ENCODE results near the gene GRIK2. TPM values are rescaled to one million over a fixed set of nuclear protein-coding genes. Genes with fewer than 3 reads are reported as not detected.
"Not testable (repeated sequence)": the region's sequence is repeated elsewhere in the genome, so short reads cannot be mapped to it uniquely, and the experiment has no call there.

The GRIK2 gene
- total and polyA plus RNA-seq, 2 of the 4 experiments (the other 2 are of a cell fraction), result 8.2 to 15.2 TPM

- no peak overlapping the region for H2AK9ac ChIP-seq (replicated peaks; ENCODE audit: low read depth, low read length, poor library complexity)
- ChIA-PET POLR2A (ENCODE audit: unreplicated experiment) (no interaction called here), CTCF (interaction anchor here (0.6 kb wide), 1 partner anchor 419 kb away, joined by 3 read pairs; no protein-coding TSS in a partner anchor)
- ATAC-seq (ENCODE audit: low read depth), result no peak
- H4K5ac ChIP-seq (ENCODE audit: low read depth, low read length), result no peak overlapping the region
- H3K4me2 ChIP-seq (ENCODE audit: low read depth, low read length), result no peak overlapping the region
- H3K79me1 ChIP-seq (ENCODE audit: low read depth in 1 of 2, low read length in 2 of 2), result no peaks in the 10 kb centered on the region
- H3K18ac ChIP-seq (ENCODE audit: low read depth, low read length), result no peak overlapping the region
- no peaks in the 10 kb centered on the region for H4K20me1 ChIP-seq (ENCODE audit: insufficient read depth, low read length)
- H2BK20ac ChIP-seq (ENCODE audit: low read depth, low read length), result no peak overlapping the region
- H3K36me3 ChIP-seq (ENCODE audit: control insufficient read depth, insufficient read depth, low read length), result no peaks in the 10 kb centered on the region
- TF ChIP-seq CHD1 (IDR thresholded peaks at IDR 0.05; ENCODE audit: low read depth, low read length) (no peak), SMC3 (IDR thresholded peaks at IDR 0.05; ENCODE audit: low read depth, low read length) (no peak), CEBPB (IDR thresholded peaks at IDR 0.05; ENCODE audit: low read depth, low read length) (no peak), FOS (IDR thresholded peaks at IDR 0.05; ENCODE audit: low read depth, low read length) (no peak), RAD21 (IDR thresholded peaks at IDR 0.05; ENCODE audit: low read length) (no peak)
- H2BK120ac ChIP-seq (ENCODE audit: low read depth, low read length), result no peak overlapping the region
- H3K27ac ChIP-seq (ENCODE audit: insufficient read depth, low read length), result no peak overlapping the region
- no TSS peak for BruUV-seq (replicated peaks)
- no peak overlapping the region for H2BK5ac ChIP-seq (ENCODE audit: low read depth, low read length, poor library complexity, severe bottlenecking)
- H2AFZ ChIP-seq (replicated peaks; ENCODE audit: low read length, poor library complexity), result no peak overlapping the region
- intact Hi-C loops (cut with micrococcal nuclease), result no loop called here
- dilution Hi-C loops (cut with HindIII; ENCODE audit: low sequenced_read_pairs, unreplicated experiment), result no loop called here
- H4K91ac ChIP-seq (ENCODE audit: insufficient read depth, low read depth, low read length), result no peak overlapping the region
- no peak overlapping the region for H3K56ac ChIP-seq (ENCODE audit: extremely low read depth, insufficient read depth, low read length)
- H3K4ac ChIP-seq (ENCODE audit: low read depth, low read length), result no peak overlapping the region
- no peak overlapping the region for H3K4me3 ChIP-seq (ENCODE audit: insufficient read depth, low read depth, low read length)
- no peak overlapping the region for H2AK5ac ChIP-seq (ENCODE audit: low read depth, low read length)
- H3K9me1 ChIP-seq (ENCODE audit: insufficient read depth, low read length), result no peaks in the 10 kb centered on the region
- H3K4me1 ChIP-seq (ENCODE audit: control insufficient read depth, insufficient read depth, low read length), result no peaks in the 10 kb centered on the region
- no peak overlapping the region for H4K8ac ChIP-seq (ENCODE audit: low read depth in 2 of 2, low read length in 2 of 2)
- H3K14ac ChIP-seq (replicated peaks; ENCODE audit: low read depth, low read length), result no peak overlapping the region
- WGBS, 2 experiments (ENCODE audit: extremely low coverage in 2 of 2, insufficient read length in 1 of 2), result no CpG with 5 or more reads among the region's 3 CpGs
- no peak overlapping the region for H2BK15ac ChIP-seq (ENCODE audit: low read depth, low read length)
- in situ Hi-C loops (cut with MboI; ENCODE audit: low sequenced_read_pairs), result no loop called here
- no peak overlapping the region for H3K23ac ChIP-seq (ENCODE audit: low read depth, low read length)
- peaks cover 1% of the 10 kb centered on the region; the same call in 1 of the 2 replicates for H3K27me3 ChIP-seq (ENCODE audit: control insufficient read depth, insufficient read depth, low read length)
- H3K9me3 ChIP-seq (ENCODE audit: control insufficient read depth, insufficient read depth, low read length), result no peaks in the 10 kb centered on the region; the same call in 1 of the 2 replicates
- H3K9ac ChIP-seq (ENCODE audit: low read depth, low read length), result no peak overlapping the region
- no peak for DNase-seq
These were observed 44.7 kb upstream of the GRIK2 start for GRCh38 chr6:101348816-101349215.

GRCh38 chr6:101350631-101351030 lies 42.9 kb upstream of the GRIK2 start:
- ATAC-seq (ENCODE audit: low read depth); H4K91ac ChIP-seq (ENCODE audit: insufficient read depth, low read depth, low read length); H3K4ac ChIP-seq (ENCODE audit: low read depth, low read length); H3K9me3 ChIP-seq (ENCODE audit: control insufficient read depth, insufficient read depth, low read length); H4K8ac ChIP-seq (ENCODE audit: low read depth in 2 of 2, low read length in 2 of 2); H3K4me2 ChIP-seq (ENCODE audit: low read depth, low read length); in situ Hi-C loops (cut with MboI; ENCODE audit: low sequenced_read_pairs); H3K4me3 ChIP-seq (ENCODE audit: insufficient read depth, low read depth, low read length); H2AK5ac ChIP-seq (ENCODE audit: low read depth, low read length); H4K5ac ChIP-seq (ENCODE audit: low read depth, low read length); H2BK15ac ChIP-seq (ENCODE audit: low read depth, low read length); H3K4me1 ChIP-seq (ENCODE audit: control insufficient read depth, insufficient read depth, low read length); H3K9me1 ChIP-seq (ENCODE audit: insufficient read depth, low read length); H3K14ac ChIP-seq (replicated peaks; ENCODE audit: low read depth, low read length); H3K79me1 ChIP-seq (ENCODE audit: low read depth in 1 of 2, low read length in 2 of 2); dilution Hi-C loops (cut with HindIII; ENCODE audit: low sequenced_read_pairs, unreplicated experiment); intact Hi-C loops (cut with micrococcal nuclease); H3K27me3 ChIP-seq (ENCODE audit: control insufficient read depth, insufficient read depth, low read length); H4K20me1 ChIP-seq (ENCODE audit: insufficient read depth, low read length); H2BK120ac ChIP-seq (ENCODE audit: low read depth, low read length); H2AK9ac ChIP-seq (replicated peaks; ENCODE audit: low read depth, low read length, poor library complexity); H3K9ac ChIP-seq (ENCODE audit: low read depth, low read length); H3K56ac ChIP-seq (ENCODE audit: extremely low read depth, insufficient read depth, low read length); H3K36me3 ChIP-seq (ENCODE audit: control insufficient read depth, insufficient read depth, low read length); H3K27ac ChIP-seq (ENCODE audit: insufficient read depth, low read length); H3K18ac ChIP-seq (ENCODE audit: low read depth, low read length); DNase-seq; BruUV-seq (replicated peaks); CTCF ChIA-PET; POLR2A ChIA-PET (ENCODE audit: unreplicated experiment); H2BK5ac ChIP-seq (ENCODE audit: low read depth, low read length, poor library complexity, severe bottlenecking); H2BK20ac ChIP-seq (ENCODE audit: low read depth, low read length); H2AFZ ChIP-seq (replicated peaks; ENCODE audit: low read length, poor library complexity); H3K23ac ChIP-seq (ENCODE audit: low read depth, low read length): not testable (repeated sequence)
- WGBS, 2 experiments (ENCODE audit: extremely low coverage in 2 of 2, insufficient read length in 1 of 2), result no CpG with 5 or more reads among the region's 6 CpGs

Data from IMR-90 (cell line).